ENCODE measurements around the gene DTNB. TPM values are rescaled to one million over a fixed set of nuclear protein-coding genes. Genes with fewer than 3 reads are reported as not detected.
"Not testable (repeated sequence)": the region's sequence is repeated elsewhere in the genome, so short reads cannot be mapped to it uniquely, and the experiment has no call there.

DTNB gene
- polyA plus RNA-seq (2013, experiment 1 of 2; ENCODE audit: insufficient read length) = 2.4 TPM
- polyA plus RNA-seq (2013, experiment 2 of 2; ENCODE audit: insufficient read length) = 3.1 TPM

GRCh38 chr2:25673300-25674076 lies at the start of gene DTNB:
TSS of gene DTNB (minus strand) at chr2:25673577. CDS start at chr2:25652660, 20,917 bp downstream.
- peak; percentile 67 for DNase-seq

- no peak for DNase-seq
These were observed 48.8 kb upstream of the DTNB start for GRCh38 chr2:25722224-25722623.

GRCh38 chr2:25720575-25720974 lies 47.2 kb upstream of the DTNB start:
- DNase-seq = no peak

GRCh38 chr2:25714740-25715139 lies 41.4 kb upstream of the DTNB start:
- peak; percentile 21 for DNase-seq

GRCh38 chr2:25712455-25712854 lies 39.1 kb upstream of the DTNB start:
- no peak for DNase-seq

- no peak for DNase-seq
These were observed 38.4 kb upstream of the DTNB start for GRCh38 chr2:25711675-25712354.

GRCh38 chr2:25710750-25711149 lies 37.4 kb upstream of the DTNB start:
- no peak for DNase-seq

- no peak for DNase-seq
These were observed 36.0 kb upstream of the DTNB start for GRCh38 chr2:25709349-25709748.

- no peak for DNase-seq
These were observed 34.7 kb upstream of the DTNB start for GRCh38 chr2:25707927-25708590.

GRCh38 chr2:25705575-25705974 lies 32.2 kb upstream of the DTNB start:
- DNase-seq = not testable (repeated sequence)

- DNase-seq = no peak
These were observed 28.4 kb upstream of the DTNB start for GRCh38 chr2:25701801-25702200.

GRCh38 chr2:25700221-25700660 lies 26.9 kb upstream of the DTNB start:
- DNase-seq = peak; percentile 37

GRCh38 chr2:25699216-25699615 lies 25.8 kb upstream of the DTNB start:
- no peak for DNase-seq

- peak; percentile 24 for DNase-seq
These were observed 25.4 kb upstream of the DTNB start for GRCh38 chr2:25698752-25699151.

GRCh38 chr2:25697559-25698341 lies 24.4 kb upstream of the DTNB start:
- DNase-seq = no peak

GRCh38 chr2:25692737-25693445 lies 19.5 kb upstream of the DTNB start:
- no peak for DNase-seq

GRCh38 chr2:25692143-25692542 lies 18.8 kb upstream of the DTNB start:
- peak; percentile 29 for DNase-seq

- peak; percentile 95 for DNase-seq
These were observed 16.7 kb upstream of the DTNB start for GRCh38 chr2:25690058-25690457.

GRCh38 chr2:25688236-25688635 lies 14.9 kb upstream of the DTNB start:
- no peak for DNase-seq

- DNase-seq = no peak
These were observed 12.4 kb upstream of the DTNB start for GRCh38 chr2:25685741-25686140.

- no peak for DNase-seq
These were observed 11.4 kb upstream of the DTNB start for GRCh38 chr2:25684577-25685473.
